HepG2 (cell line): ENCODE data around the gene FOXA3. TPM values are rescaled to one million over a fixed set of nuclear protein-coding genes. Genes with fewer than 3 reads are reported as not detected.

Source experiments
- FOXC1 ChIP-seq: sonication (generic); formaldehyde crosslinking; IDR thresholded peaks from 2 replicates; pipeline ENCODE4 v1.8.0; 2022; ENCODE audit warnings: mild to moderate bottlenecking, missing genetic modification reagents, borderline replicate concordance
- FOXO1 ChIP-seq: sonication (generic); formaldehyde crosslinking; IDR thresholded peaks from 2 replicates; pipeline ENCODE4 v1.4.0; 2020; ENCODE audit warnings: missing genetic modification reagents
- HMG20A ChIP-seq: IDR thresholded peaks from 2 replicates; pipeline ENCODE4 v1.6.1; 2016; ENCODE audit warnings: borderline replicate concordance
- ZBTB42 ChIP-seq: sonication (generic); formaldehyde crosslinking; IDR thresholded peaks from 2 replicates; pipeline ENCODE4 v1.5.0; 2020; ENCODE audit warnings: mild to moderate bottlenecking, missing genetic modification reagents
- ZNF30 ChIP-seq: sonication (generic); formaldehyde crosslinking; IDR thresholded peaks from 2 replicates; pipeline ENCODE4 v1.5.0; 2020; ENCODE audit warnings: mild to moderate bottlenecking, missing genetic modification reagents
- ZNF557 ChIP-seq: sonication (generic); formaldehyde crosslinking; IDR thresholded peaks from 2 replicates; pipeline ENCODE4 v1.4.0; 2020; ENCODE audit warnings: missing genetic modification reagents
- ZNF670 ChIP-seq: sonication (generic); formaldehyde crosslinking; IDR thresholded peaks from 2 replicates; pipeline ENCODE4 v1.8.0; 2022; ENCODE audit warnings: mild to moderate bottlenecking, missing genetic modification reagents, borderline replicate concordance
- ZNF83 ChIP-seq: sonication (generic); formaldehyde crosslinking; IDR thresholded peaks from 2 replicates; pipeline ENCODE4 v1.4.0; 2020; ENCODE audit warnings: missing genetic modification reagents, mild to moderate bottlenecking, borderline replicate concordance
- polyA plus RNA-seq, 8 experiments: library from polyadenylated mRNA; depleted of rRNA in 3 of 8; stranded (reverse) in 7 of 8; unstranded in 1 of 8; fragments of >200 nt; fragmentation: Illumina TruSeq in 4 of 8; extraction: Trizol in 4 of 8; gene quantifications; 2 replicates each; pipeline versions ENCODE4 v1.2.1 to v1.2.3, GENCODE V29; 2011 to 2016; ENCODE audit warnings: low read depth in 4 of 8, missing spikeins in 1 of 8, mixed read lengths in 1 of 8; ENCODE audit not compliant: insufficient read depth in 1 of 8
- total RNA-seq, 5 experiments: library from RNA; depleted of rRNA; stranded (reverse); fragments of >200 nt; fragmentation: Illumina TruSeq; extraction: Trizol; gene quantifications; 2 replicates each; pipeline ENCODE4 v1.2.3, GENCODE V29; 2016; ENCODE audit warnings: low read depth in 1 of 5
- TF ChIP-seq, protein P1 (sequence below): sonication (generic); formaldehyde crosslinking; IDR thresholded peaks from 2 replicates; pipeline ENCODE4 v1.4.0; 2020; ENCODE audit warnings: missing genetic modification reagents
- TF ChIP-seq, protein P2 (sequence below): sonication (generic); formaldehyde crosslinking; IDR thresholded peaks from 2 replicates; pipeline ENCODE4 v1.4.0; 2020; ENCODE audit warnings: missing genetic modification reagents
- TF ChIP-seq, protein P3 (sequence below): sonication (generic); formaldehyde crosslinking; IDR thresholded peaks from 2 replicates; pipeline ENCODE4 v1.4.0; 2020; ENCODE audit warnings: missing genetic modification reagents, mild to moderate bottlenecking, borderline replicate concordance
- TF ChIP-seq, protein P4 (sequence below): sonication (generic); formaldehyde crosslinking; IDR thresholded peaks from 2 replicates; pipeline ENCODE4 v1.4.0; 2020; ENCODE audit warnings: mild to moderate bottlenecking, missing genetic modification reagents
- TF ChIP-seq, protein P5 (sequence below): sonication (generic); formaldehyde crosslinking; IDR thresholded peaks from 2 replicates; pipeline ENCODE4 v1.5.0; 2020; ENCODE audit warnings: mild to moderate bottlenecking, missing genetic modification reagents, borderline replicate concordance
- TF ChIP-seq, protein P6 (sequence below): sonication (generic); formaldehyde crosslinking; IDR thresholded peaks from 2 replicates; pipeline ENCODE4 v1.5.0; 2020; ENCODE audit warnings: missing genetic modification reagents

Gene FOXA3
- total and polyA plus RNA-seq, 2 of the 13 experiments (the other 11 are each of a cell fraction or from before 2014, with no cell fraction given) = 29.8 to 47.6 TPM

DNA sequence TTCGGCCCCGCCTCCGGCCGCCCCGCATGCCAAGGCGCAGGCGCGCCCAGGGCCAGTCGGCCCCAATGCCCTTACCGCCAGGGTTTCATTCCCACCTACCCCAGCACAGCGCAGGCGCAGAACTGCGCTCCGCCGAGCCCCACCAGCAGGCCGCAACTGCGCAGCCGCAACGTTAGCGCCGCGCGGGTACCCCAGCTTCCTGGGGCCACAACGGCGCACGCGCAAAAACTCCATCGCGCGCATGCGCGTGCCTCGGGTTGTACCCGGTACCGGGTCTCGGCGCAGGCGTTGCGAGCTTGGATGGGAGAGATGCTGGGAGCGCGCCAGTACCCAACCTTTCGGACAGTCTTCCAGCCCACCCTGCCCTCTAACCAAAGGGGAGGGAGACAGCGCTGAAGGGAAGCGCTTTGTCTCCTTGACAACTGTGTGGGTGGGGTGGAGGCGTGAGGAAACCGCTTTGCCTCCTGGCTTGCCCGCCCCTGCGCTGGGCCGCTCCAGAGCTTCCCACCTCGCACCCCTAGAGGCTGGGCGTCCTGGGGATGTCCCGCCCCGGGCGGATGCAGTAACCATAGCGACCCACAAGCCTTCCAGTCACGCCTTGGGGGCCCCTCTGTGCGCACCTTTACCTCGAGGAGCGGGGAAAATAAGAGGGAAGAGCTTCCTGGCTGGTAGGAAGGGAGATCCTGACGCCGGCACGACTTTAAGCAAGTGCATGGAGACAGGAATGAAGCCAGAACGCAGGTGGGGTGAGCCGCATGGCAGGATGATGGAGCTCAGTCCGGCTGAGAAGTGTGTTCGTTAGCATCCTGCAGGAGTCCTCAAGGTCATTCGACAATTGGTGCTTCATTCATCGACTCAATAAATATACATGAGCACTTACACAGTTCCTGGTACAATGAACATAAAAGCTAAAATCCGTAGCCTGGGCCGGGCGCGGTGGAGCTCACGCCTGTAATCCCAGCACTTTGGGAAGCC is 38.8 kb downstream of the FOXA3 start (continued):
- TF ChIP-seq, protein P1, sequence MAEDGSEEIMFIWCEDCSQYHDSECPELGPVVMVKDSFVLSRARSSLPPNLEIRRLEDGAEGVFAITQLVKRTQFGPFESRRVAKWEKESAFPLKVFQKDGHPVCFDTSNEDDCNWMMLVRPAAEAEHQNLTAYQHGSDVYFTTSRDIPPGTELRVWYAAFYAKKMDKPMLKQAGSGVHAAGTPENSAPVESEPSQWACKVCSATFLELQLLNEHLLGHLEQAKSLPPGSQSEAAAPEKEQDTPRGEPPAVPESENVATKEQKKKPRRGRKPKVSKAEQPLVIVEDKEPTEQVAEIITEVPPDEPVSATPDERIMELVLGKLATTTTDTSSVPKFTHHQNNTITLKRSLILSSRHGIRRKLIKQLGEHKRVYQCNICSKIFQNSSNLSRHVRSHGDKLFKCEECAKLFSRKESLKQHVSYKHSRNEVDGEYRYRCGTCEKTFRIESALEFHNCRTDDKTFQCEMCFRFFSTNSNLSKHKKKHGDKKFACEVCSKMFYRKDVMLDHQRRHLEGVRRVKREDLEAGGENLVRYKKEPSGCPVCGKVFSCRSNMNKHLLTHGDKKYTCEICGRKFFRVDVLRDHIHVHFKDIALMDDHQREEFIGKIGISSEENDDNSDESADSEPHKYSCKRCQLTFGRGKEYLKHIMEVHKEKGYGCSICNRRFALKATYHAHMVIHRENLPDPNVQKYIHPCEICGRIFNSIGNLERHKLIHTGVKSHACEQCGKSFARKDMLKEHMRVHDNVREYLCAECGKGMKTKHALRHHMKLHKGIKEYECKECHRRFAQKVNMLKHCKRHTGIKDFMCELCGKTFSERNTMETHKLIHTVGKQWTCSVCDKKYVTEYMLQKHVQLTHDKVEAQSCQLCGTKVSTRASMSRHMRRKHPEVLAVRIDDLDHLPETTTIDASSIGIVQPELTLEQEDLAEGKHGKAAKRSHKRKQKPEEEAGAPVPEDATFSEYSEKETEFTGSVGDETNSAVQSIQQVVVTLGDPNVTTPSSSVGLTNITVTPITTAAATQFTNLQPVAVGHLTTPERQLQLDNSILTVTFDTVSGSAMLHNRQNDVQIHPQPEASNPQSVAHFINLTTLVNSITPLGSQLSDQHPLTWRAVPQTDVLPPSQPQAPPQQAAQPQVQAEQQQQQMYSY (CRISPR knock-in tag) = peak; percentile 96
- TF ChIP-seq FOXO1 = no peak
- TF ChIP-seq, protein P2, sequence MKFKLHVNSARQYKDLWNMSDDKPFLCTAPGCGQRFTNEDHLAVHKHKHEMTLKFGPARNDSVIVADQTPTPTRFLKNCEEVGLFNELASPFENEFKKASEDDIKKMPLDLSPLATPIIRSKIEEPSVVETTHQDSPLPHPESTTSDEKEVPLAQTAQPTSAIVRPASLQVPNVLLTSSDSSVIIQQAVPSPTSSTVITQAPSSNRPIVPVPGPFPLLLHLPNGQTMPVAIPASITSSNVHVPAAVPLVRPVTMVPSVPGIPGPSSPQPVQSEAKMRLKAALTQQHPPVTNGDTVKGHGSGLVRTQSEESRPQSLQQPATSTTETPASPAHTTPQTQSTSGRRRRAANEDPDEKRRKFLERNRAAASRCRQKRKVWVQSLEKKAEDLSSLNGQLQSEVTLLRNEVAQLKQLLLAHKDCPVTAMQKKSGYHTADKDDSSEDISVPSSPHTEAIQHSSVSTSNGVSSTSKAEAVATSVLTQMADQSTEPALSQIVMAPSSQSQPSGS (CRISPR knock-in tag) = no peak
- TF ChIP-seq FOXC1 = no peak; the same call in 1 of the 2 replicates
- no peak for TF ChIP-seq HMG20A (CRISPR knock-in tag)
- no peak for TF ChIP-seq ZNF557 (CRISPR knock-in tag)
- no peak for TF ChIP-seq ZBTB42
- no peak for TF ChIP-seq ZNF83 (CRISPR knock-in tag)
- TF ChIP-seq ZNF670 (CRISPR knock-in tag) = no peak
- TF ChIP-seq, protein P3, sequence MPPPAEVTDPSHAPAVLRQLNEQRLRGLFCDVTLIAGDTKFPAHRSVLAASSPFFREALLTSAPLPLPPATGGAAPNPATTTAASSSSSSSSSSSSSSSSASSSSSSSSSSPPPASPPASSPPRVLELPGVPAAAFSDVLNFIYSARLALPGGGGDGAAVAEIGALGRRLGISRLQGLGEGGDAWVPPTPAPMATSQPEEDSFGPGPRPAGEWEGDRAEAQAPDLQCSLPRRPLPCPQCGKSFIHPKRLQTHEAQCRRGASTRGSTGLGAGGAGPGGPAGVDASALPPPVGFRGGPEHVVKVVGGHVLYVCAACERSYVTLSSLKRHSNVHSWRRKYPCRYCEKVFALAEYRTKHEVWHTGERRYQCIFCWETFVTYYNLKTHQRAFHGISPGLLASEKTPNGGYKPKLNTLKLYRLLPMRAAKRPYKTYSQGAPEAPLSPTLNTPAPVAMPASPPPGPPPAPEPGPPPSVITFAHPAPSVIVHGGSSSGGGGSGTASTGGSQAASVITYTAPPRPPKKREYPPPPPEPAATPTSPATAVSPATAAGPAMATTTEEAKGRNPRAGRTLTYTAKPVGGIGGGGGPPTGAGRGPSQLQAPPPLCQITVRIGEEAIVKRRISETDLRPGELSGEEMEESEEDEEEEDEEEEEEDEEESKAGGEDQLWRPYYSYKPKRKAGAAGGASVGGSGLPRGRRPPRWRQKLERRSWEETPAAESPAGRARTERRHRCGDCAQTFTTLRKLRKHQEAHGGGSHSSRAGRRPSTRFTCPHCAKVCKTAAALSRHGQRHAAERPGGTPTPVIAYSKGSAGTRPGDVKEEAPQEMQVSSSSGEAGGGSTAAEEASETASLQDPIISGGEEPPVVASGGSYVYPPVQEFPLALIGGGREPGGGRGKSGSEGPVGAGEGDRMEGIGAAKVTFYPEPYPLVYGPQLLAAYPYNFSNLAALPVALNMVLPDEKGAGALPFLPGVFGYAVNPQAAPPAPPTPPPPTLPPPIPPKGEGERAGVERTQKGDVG (CRISPR knock-in tag) = no peak
- TF ChIP-seq, protein P4, sequence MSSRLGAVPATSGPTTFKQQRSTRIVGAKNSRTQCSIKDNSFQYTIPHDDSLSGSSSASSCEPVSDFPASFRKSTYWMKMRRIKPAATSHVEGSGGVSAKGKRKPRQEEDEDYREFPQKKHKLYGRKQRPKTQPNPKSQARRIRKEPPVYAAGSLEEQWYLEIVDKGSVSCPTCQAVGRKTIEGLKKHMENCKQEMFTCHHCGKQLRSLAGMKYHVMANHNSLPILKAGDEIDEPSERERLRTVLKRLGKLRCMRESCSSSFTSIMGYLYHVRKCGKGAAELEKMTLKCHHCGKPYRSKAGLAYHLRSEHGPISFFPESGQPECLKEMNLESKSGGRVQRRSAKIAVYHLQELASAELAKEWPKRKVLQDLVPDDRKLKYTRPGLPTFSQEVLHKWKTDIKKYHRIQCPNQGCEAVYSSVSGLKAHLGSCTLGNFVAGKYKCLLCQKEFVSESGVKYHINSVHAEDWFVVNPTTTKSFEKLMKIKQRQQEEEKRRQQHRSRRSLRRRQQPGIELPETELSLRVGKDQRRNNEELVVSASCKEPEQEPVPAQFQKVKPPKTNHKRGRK (CRISPR knock-in tag) = no peak
- TF ChIP-seq, protein P5, sequence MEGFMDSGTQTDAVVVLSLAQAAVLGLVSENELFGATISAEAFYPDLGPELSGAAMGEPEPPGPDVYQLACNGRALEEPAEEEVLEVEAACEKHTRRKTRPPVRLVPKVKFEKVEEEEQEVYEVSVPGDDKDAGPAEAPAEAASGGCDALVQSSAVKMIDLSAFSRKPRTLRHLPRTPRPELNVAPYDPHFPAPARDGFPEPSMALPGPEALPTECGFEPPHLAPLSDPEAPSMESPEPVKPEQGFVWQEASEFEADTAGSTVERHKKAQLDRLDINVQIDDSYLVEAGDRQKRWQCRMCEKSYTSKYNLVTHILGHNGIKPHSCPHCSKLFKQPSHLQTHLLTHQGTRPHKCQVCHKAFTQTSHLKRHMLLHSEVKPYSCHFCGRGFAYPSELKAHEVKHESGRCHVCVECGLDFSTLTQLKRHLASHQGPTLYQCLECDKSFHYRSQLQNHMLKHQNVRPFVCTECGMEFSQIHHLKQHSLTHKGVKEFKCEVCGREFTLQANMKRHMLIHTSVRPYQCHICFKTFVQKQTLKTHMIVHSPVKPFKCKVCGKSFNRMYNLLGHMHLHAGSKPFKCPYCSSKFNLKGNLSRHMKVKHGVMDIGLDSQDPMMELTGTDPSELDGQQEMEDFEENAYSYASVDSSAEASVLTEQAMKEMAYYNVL (CRISPR knock-in tag) = no peak
- no peak for TF ChIP-seq ZNF30 (CRISPR knock-in tag)
- TF ChIP-seq, protein P6, sequence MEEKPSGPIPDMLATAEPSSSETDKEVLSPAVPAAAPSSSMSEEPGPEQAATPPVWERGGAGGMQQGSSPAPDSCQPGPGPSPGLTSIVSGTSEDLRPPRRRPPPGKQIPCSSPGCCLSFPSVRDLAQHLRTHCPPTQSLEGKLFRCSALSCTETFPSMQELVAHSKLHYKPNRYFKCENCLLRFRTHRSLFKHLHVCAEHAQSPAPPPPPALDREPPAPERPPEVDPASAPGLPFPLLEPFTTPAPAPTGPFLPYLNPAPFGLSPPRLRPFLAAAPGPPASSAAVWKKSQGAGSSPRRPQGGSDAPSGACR (CRISPR knock-in tag) = 0 out of 2 replicates have a peak, but pooled peaks have one; percentile 6
